Measurements from ENCODE around the gene OR5T2.
"Not testable (repeated sequence)": the region's sequence is repeated elsewhere in the genome, so short reads cannot be mapped to it uniquely, and the experiment has no call there.

Gene OR5T2
- total RNA-seq, result 0 reads per million in 4 donors

- no peak for DNase-seq
Measured at GRCh38 chr11:56234155-56234554, at the start of gene OR5T2. Gene OR5T2 (minus strand): TSS chr11:56234255. CDS start chr11:56233062, 1,193 bp downstream.

GRCh38 chr11:56273854-56274253, 39.8 kb upstream of the OR5T2 start, which contains the start of gene OR5T1:
Gene OR5T1 (plus strand): TSS chr11:56274154. CDS start chr11:56275639, 1,485 bp downstream.
- no peak for DNase-seq

- no peak for DNase-seq
Measured at GRCh38 chr11:56271092-56271491, 37.0 kb upstream of the OR5T2 start.

- no peak for DNase-seq
Measured at GRCh38 chr11:56251954-56252353, 17.9 kb upstream of the OR5T2 start, which contains the start of gene OR5T3. Gene OR5T3 (plus strand): TSS chr11:56252254. CDS start chr11:56252254, 0 bp downstream.

- DNase-seq, result not testable (repeated sequence)
Measured at GRCh38 chr11:56219735-56220134, 14.3 kb downstream of the OR5T2 start.

- DNase-seq, result no peak
Measured at GRCh38 chr11:56214537-56214936, 19.5 kb downstream of the OR5T2 start.

- DNase-seq, result no peak
Measured at GRCh38 chr11:56207790-56208189, 26.3 kb downstream of the OR5T2 start.

- DNase-seq, result no peak
Measured at GRCh38 chr11:56197367-56197766, 36.7 kb downstream of the OR5T2 start.

GRCh38 chr11:56196705-56197104, 37.4 kb downstream of the OR5T2 start:
- no peak for DNase-seq

- DNase-seq, result no peak
Measured at GRCh38 chr11:56188602-56189001, 45.5 kb downstream of the OR5T2 start.

GRCh38 chr11:56183459-56183858, 50.6 kb downstream of the OR5T2 start:
- DNase-seq, result no peak
